ENCODE results near the gene DDC. TPM values are rescaled to one million over a fixed set of nuclear protein-coding genes. Genes with fewer than 3 reads are reported as not detected.

The DDC gene
- total RNA-seq, 1 experiment from 2014 or later: not detected

DNA sequence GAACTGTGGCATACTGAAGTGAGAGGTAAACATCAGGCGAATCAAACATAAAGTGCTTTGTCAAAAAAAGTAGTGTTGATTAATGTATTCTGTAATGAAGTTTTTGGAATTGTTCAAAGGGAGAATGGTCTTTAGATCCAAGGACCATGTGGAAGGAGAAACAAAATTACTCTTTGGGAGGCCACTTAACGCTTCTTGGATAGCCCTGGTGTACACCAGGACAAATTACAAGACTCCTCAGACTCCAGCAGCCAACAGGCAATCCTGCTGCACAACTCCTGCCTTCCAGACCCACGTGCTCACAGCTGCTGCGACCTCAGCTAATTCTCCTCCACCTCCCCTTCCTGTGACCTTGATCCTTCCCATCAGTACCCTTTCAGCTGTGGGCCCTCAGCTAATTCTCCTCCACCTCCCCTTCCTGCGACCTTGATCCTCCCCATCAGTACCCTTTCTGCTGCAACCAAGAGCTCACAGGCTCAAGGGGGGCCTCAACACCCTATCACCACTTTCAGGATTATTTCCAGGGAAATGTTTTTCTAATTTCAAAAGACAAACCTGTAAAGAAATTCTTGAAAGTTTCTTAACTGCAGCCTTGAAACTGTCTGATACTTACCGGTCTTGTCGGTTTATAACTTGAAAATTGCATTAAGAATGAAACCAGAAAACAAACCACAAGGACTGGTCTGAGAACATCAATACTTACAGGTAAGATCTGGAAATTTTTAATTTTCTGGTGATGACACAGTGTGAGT is 29.7 kb upstream of the DDC start:
- Histone ChIP-seq H4K20me1 (ENCODE audit: insufficient read depth) (no peaks in the 10 kb centered on the region), H3K27me3 (ENCODE audit: insufficient read depth, low read length) (no peaks in the 10 kb centered on the region), H3K27ac (ENCODE audit: low read depth, low read length) (no peak overlapping the region), H3K9me2 (ENCODE audit: insufficient read depth) (no peaks in the 10 kb centered on the region), H3K79me2 (ENCODE audit: insufficient read depth, low read length) (no peaks in the 10 kb centered on the region), H3K9me3 (ENCODE audit: control insufficient read depth in 1 of 2, insufficient read depth in 1 of 2, low read depth in 1 of 2, low read length in 2 of 2) (no peaks in the 10 kb centered on the region), H2AFZ (ENCODE audit: low read depth, low read length, poor library complexity, severe bottlenecking) (no peak overlapping the region), H3K4me2 (ENCODE audit: low read length) (no peak overlapping the region), H3K36me3 (ENCODE audit: control insufficient read depth in 1 of 2, insufficient read depth in 2 of 2, low read length in 2 of 2) (peaks cover 0 to 2% of the 10 kb centered on the region in 2 experiments; a peak in 1 of 4 replicates), H3K9ac (ENCODE audit: low read length) (no peak overlapping the region), H3K4me1 (ENCODE audit: control insufficient read depth in 1 of 2, insufficient read depth in 2 of 2, low read length in 2 of 2) (no peaks in the 10 kb centered on the region), H3K4me3 (replicated peaks in 1 of 2; ENCODE audit: low read depth in 1 of 2, low read length in 2 of 2) (no peak overlapping the region)
- intact Hi-C loops (cut with micrococcal nuclease): no loop called here
- ChIA-PET RAD21 (ENCODE audit: low non-redundant PET in 1 of 2, low total read pairs in 2 of 2, uncharacterized antibody in 2 of 2, unreplicated experiment in 2 of 2) (no interaction called here), CTCF (interaction anchor here (1.1 kb wide), 1 partner anchor 39 kb away, joined by 3 read pairs; no protein-coding TSS in a partner anchor), POLR2A (no interaction called here)
- TF ChIP-seq ZNF274 (IDR thresholded peaks at IDR 0.05; ENCODE audit: low read depth, low read length) (no peak), RAD21 (IDR thresholded peaks at IDR 0.05; ENCODE audit: low read depth) (no peak), TCF7L2 (IDR thresholded peaks at IDR 0.05; ENCODE audit: borderline replicate concordance, extremely low read depth, insufficient read depth, insufficient read length) (no peak), POLR2A (IDR thresholded peaks at IDR 0.05; ENCODE audit: borderline replicate concordance, extremely low read depth, insufficient read depth, insufficient read length) (no peak), MAX (IDR thresholded peaks at IDR 0.05) (no peak), YY1 (IDR thresholded peaks at IDR 0.05; ENCODE audit: extremely low read depth, insufficient replicate concordance, low read depth, low read length) (no peak), REST (IDR thresholded peaks at IDR 0.05; ENCODE audit: low read depth) (no peak), SRF (IDR thresholded peaks at IDR 0.05; ENCODE audit: low read depth) (no peak), ZFX (IDR thresholded peaks at IDR 0.05) (no peak), CEBPB (IDR thresholded peaks at IDR 0.05; ENCODE audit: low read depth) (no peak), EGR1 (IDR thresholded peaks at IDR 0.05; ENCODE audit: low read depth) (no peak), POLR2AphosphoS5 (IDR thresholded peaks at IDR 0.05; ENCODE audit: low read depth, low read length) (no peak), CBX3 (IDR thresholded peaks at IDR 0.05; ENCODE audit: low read depth) (no peak), JUND (IDR thresholded peaks at IDR 0.05) (no peak)
- TF ChIP-seq, protein P1, sequence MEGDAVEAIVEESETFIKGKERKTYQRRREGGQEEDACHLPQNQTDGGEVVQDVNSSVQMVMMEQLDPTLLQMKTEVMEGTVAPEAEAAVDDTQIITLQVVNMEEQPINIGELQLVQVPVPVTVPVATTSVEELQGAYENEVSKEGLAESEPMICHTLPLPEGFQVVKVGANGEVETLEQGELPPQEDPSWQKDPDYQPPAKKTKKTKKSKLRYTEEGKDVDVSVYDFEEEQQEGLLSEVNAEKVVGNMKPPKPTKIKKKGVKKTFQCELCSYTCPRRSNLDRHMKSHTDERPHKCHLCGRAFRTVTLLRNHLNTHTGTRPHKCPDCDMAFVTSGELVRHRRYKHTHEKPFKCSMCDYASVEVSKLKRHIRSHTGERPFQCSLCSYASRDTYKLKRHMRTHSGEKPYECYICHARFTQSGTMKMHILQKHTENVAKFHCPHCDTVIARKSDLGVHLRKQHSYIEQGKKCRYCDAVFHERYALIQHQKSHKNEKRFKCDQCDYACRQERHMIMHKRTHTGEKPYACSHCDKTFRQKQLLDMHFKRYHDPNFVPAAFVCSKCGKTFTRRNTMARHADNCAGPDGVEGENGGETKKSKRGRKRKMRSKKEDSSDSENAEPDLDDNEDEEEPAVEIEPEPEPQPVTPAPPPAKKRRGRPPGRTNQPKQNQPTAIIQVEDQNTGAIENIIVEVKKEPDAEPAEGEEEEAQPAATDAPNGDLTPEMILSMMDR (IDR thresholded peaks at IDR 0.05 in 2 of 3, conservative IDR thresholded peaks at IDR 0.05 in 1 of 3; ENCODE audit: borderline replicate concordance in 1 of 3, insufficient read depth in 1 of 3, low read depth in 2 of 3, low read length in 2 of 3): no peak
- TF ChIP-seq, protein P2, sequence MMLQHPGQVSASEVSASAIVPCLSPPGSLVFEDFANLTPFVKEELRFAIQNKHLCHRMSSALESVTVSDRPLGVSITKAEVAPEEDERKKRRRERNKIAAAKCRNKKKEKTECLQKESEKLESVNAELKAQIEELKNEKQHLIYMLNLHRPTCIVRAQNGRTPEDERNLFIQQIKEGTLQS (IDR thresholded peaks at IDR 0.05): no peak
- ATAC-seq: no peak
- no peak for DNase-seq (ENCODE audit: low read depth, low spot score)
- BruUV-seq (replicated peaks): no TSS peak

All from HCT116 (cell line).